GM12878 (cell line): Measurements from ENCODE around the gene MST1R.

Source experiments
- CEBPB ChIP-seq, 2 experiments: fragments of 150-350 bp in 1 of 2; IDR thresholded peaks; 2 replicates each; pipeline ENCODE4 v1.6.1; 2012 to 2014; ENCODE audit warnings: low read depth in 2 of 2, low read length in 2 of 2, borderline replicate concordance in 1 of 2, inconsistent platforms in 1 of 2
- E2F4 ChIP-seq: IDR thresholded peaks from 2 replicates; pipeline ENCODE4 v1.6.1; 2012; ENCODE audit warnings: low read depth, low read length, improper control_type of control experiment
- EP300 ChIP-seq, 2 experiments: fragments of 150-350 bp in 1 of 2; IDR thresholded peaks; 2 replicates each; pipeline ENCODE4 v1.6.1; 2011 to 2012; ENCODE audit warnings: low read depth in 2 of 2, low read length in 2 of 2, borderline replicate concordance in 1 of 2, improper control_type of control experiment in 1 of 2, inconsistent platforms in 1 of 2; ENCODE audit not compliant: control insufficient read depth in 1 of 2
- FOS ChIP-seq: IDR thresholded peaks from 3 replicates; pipeline ENCODE4 v1.6.1; 2011; ENCODE audit warnings: borderline replicate concordance; ENCODE audit not compliant: insufficient read length; ENCODE audit errors: extremely low read depth
- POLR2AphosphoS2 ChIP-seq: IDR thresholded peaks from 2 replicates; pipeline ENCODE4 v1.6.1; 2011; ENCODE audit warnings: low read depth, mild to moderate bottlenecking, low read length, improper control_type of control experiment, moderate library complexity
- SIN3A ChIP-seq: IDR thresholded peaks from 2 replicates; pipeline ENCODE4 v1.6.1; 2012; ENCODE audit warnings: low read depth, low read length, improper control_type of control experiment

- TF ChIP-seq EP300 (IDR thresholded peaks at IDR 0.05; ENCODE audit: borderline replicate concordance in 1 of 2, control insufficient read depth in 1 of 2, low read depth in 2 of 2, low read length in 2 of 2) (no peak), CEBPB (IDR thresholded peaks at IDR 0.05; ENCODE audit: borderline replicate concordance in 1 of 2, low read depth in 2 of 2, low read length in 2 of 2) (no peak), POLR2AphosphoS2 (no peak), SIN3A (no peak), E2F4 (no peak), FOS (no peak)
Observed at GRCh38 chr3:49928481-49929017, 24.9 kb upstream of the MST1R start.
